ENCODE measurements around the gene PHF2.

Gene PHF2

GRCh38 chr9:93585259-93585658 lies 8.9 kb downstream of the PHF2 start:
- Histone ChIP-seq H3K4me1 (peaks cover 2% of the 10 kb centered on the region), H3K4me2 (ENCODE audit: low read length) (no peak overlapping the region), H2AFZ (no peak overlapping the region), H3K4me3 (ENCODE audit: low read depth, low read length) (no peak overlapping the region), H3K27me3 (ENCODE audit: control insufficient read depth, insufficient read depth, low read length) (no peaks in the 10 kb centered on the region), H3K9me3 (ENCODE audit: control insufficient read depth, low read length) (no peaks in the 10 kb centered on the region), H3K79me2 (peaks cover 32% of the 10 kb centered on the region), H3K27ac (no peak overlapping the region), H3K9ac (no peak overlapping the region), H3K36me3 (ENCODE audit: control insufficient read depth, insufficient read depth, low read length) (no peaks in the 10 kb centered on the region)
- TF ChIP-seq, protein P1, sequence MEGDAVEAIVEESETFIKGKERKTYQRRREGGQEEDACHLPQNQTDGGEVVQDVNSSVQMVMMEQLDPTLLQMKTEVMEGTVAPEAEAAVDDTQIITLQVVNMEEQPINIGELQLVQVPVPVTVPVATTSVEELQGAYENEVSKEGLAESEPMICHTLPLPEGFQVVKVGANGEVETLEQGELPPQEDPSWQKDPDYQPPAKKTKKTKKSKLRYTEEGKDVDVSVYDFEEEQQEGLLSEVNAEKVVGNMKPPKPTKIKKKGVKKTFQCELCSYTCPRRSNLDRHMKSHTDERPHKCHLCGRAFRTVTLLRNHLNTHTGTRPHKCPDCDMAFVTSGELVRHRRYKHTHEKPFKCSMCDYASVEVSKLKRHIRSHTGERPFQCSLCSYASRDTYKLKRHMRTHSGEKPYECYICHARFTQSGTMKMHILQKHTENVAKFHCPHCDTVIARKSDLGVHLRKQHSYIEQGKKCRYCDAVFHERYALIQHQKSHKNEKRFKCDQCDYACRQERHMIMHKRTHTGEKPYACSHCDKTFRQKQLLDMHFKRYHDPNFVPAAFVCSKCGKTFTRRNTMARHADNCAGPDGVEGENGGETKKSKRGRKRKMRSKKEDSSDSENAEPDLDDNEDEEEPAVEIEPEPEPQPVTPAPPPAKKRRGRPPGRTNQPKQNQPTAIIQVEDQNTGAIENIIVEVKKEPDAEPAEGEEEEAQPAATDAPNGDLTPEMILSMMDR (IDR thresholded peaks at IDR 0.05): no peak

DNA sequence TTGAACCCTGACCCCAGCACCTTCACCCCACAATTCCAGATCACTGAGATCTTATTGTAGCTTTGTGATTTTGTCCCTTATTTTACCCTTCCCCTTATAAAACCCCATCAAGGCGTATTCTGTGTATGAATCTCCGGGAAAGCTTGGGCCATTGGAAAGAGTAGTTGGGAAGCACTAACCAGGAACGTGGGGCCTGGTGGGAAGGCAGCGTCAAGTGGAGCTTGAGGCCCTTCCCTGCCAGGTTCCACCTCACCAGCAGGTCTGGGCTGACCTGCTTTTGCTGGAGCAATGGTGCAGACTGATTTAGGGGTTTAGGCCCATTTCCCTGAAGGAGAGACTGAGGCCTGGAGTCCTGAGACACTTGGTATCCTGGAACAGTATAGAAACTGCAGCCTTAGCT lies 9.3 kb downstream of the PHF2 start:
- Histone ChIP-seq H3K9me3 (ENCODE audit: control insufficient read depth, low read length) (no peaks in the 10 kb centered on the region), H3K36me3 (ENCODE audit: control insufficient read depth, insufficient read depth, low read length) (no peaks in the 10 kb centered on the region), H3K4me1 (peaks cover 2% of the 10 kb centered on the region), H2AFZ (no peak overlapping the region), H3K4me2 (ENCODE audit: low read length) (no peak overlapping the region), H3K4me3 (ENCODE audit: low read depth, low read length) (no peak overlapping the region), H3K27ac (no peak overlapping the region), H3K79me2 (peaks cover 32% of the 10 kb centered on the region), H3K27me3 (ENCODE audit: control insufficient read depth, insufficient read depth, low read length) (no peaks in the 10 kb centered on the region), H3K9ac (no peak overlapping the region)
- TF ChIP-seq, protein P1 (IDR thresholded peaks at IDR 0.05): no peak

GRCh38 chr9:93586290-93587057 lies 10.1 kb downstream of the PHF2 start:
- Histone ChIP-seq H3K36me3 (ENCODE audit: control insufficient read depth, insufficient read depth, low read length) (no peaks in the 10 kb centered on the region), H3K27ac (no peak overlapping the region), H3K4me3 (ENCODE audit: low read depth, low read length) (no peak overlapping the region), H3K4me2 (ENCODE audit: low read length) (no peak overlapping the region), H3K9me3 (ENCODE audit: control insufficient read depth, low read length) (no peaks in the 10 kb centered on the region), H3K79me2 (peaks cover 31% of the 10 kb centered on the region), H3K27me3 (ENCODE audit: control insufficient read depth, insufficient read depth, low read length) (no peaks in the 10 kb centered on the region), H2AFZ (no peak overlapping the region), H3K4me1 (peaks cover 2% of the 10 kb centered on the region), H3K9ac (no peak overlapping the region)
- TF ChIP-seq, protein P1 (IDR thresholded peaks at IDR 0.05): no peak

DNA sequence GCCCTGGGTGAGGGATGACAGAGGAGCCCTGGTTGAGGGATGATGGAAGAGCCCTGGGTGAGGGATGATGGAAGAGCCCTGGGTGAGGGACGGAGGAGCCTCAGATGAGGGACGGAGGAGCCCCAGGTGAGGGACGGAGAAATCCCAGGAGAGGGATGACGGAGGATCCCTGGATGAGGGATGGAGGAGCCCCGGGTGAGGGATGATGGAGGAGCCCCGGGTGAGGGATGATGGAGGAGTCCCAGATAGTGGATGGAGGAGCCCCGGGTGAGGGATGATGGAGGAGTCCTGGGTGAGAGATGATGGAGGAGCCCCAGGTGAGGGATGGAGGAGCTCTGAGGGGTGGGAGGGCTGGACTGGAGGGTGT lies 10.9 kb downstream of the PHF2 start:
- TF ChIP-seq, protein P1 (IDR thresholded peaks at IDR 0.05): no peak
- no peak overlapping the region for H2AFZ ChIP-seq
- no peaks in the 10 kb centered on the region for H3K9me3 ChIP-seq (ENCODE audit: control insufficient read depth, low read length)
- H3K4me3 ChIP-seq (ENCODE audit: low read depth, low read length): no peak overlapping the region
- no peaks in the 10 kb centered on the region for H3K27me3 ChIP-seq (ENCODE audit: control insufficient read depth, insufficient read depth, low read length)
- no peaks in the 10 kb centered on the region for H3K36me3 ChIP-seq (ENCODE audit: control insufficient read depth, insufficient read depth, low read length)
- no peak overlapping the region for H3K27ac ChIP-seq
- no peak overlapping the region for H3K9ac ChIP-seq
- peaks cover 36% of the 10 kb centered on the region for H3K79me2 ChIP-seq
- H3K4me1 ChIP-seq: peaks cover 2% of the 10 kb centered on the region
- H3K4me2 ChIP-seq (ENCODE audit: low read length): no peak overlapping the region
